Fibroblast of mammary gland (primary cell): Measurements from ENCODE around the gene ACP1.

ENCODE experiments used
- DNase-seq: peaks from one replicate; pipeline ENCODE4 v3.0.0-alpha.2; 2010; ENCODE audit warnings: low read depth
- H3K4me3 ChIP-seq: 2 replicates; pipeline ENCODE4 v1.5.1; 2011; ENCODE audit warnings: low read depth, mild to moderate bottlenecking, low read length, moderate library complexity; ENCODE audit not compliant: control insufficient read depth
- CTCF ChIP-seq: conservative IDR thresholded peaks from 2 replicates; pipeline ENCODE4 v1.5.1; 2011; ENCODE audit warnings: low read depth, low read length, inconsistent platforms; ENCODE audit not compliant: control insufficient read depth, insufficient read depth

Gene ACP1

DNA sequence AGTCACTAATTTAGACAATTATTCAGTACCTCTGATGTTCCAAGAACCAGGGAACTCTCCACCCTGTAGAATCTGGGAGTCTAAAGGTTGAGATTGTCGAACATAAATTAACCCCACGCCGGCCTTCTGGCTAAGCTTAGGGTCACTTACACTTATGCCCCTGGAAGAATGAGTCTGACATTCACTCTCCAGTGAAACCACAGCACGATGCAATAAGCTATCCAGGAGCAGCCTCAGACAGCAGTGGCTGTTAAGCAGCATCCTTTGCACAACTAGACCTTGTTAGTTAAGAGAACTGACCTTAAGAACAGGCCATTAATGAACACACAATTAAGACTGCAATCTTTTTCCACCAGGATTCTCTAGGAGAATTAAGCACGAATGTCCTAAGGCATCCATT, 25.9 kb upstream of the ACP1 start:
- no peak overlapping the region for H3K4me3 ChIP-seq
- DNase-seq, result no peak
- no peak for TF ChIP-seq CTCF

DNA sequence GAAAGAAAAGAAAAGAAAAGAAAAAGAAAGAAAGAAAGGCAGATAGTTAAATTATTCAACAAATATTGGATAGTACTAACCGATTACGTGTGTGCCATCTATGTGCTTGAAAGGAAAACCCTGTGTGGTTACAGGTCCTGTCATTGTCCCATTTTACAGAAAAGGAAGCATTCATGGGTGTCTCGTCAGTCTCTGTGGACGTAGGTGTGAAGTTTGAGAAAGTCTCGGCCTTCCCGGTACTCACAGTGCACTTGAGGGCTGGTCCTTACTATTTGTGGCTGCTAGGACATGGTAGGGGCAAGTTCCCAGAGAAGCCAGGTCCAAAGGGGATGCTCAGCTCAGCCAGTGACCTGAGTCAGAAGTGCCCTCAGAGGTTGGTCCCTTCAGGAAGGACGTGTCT, 20.2 kb upstream of the ACP1 start:
- TF ChIP-seq CTCF, result no peak
- H3K4me3 ChIP-seq, result no peak overlapping the region
- no peak for DNase-seq

- H3K4me3 ChIP-seq, result no peak overlapping the region
- DNase-seq, result peak; percentile 68
- peak; percentile 60 for TF ChIP-seq CTCF
Observed at GRCh38 chr2:246489-247144, 18.1 kb upstream of the ACP1 start.

- no peak for TF ChIP-seq CTCF
- no peak for DNase-seq
- no peak overlapping the region for H3K4me3 ChIP-seq
Observed at GRCh38 chr2:248724-249123, 16.0 kb upstream of the ACP1 start.

- no peak overlapping the region for H3K4me3 ChIP-seq
- TF ChIP-seq CTCF, result no peak
- no peak for DNase-seq
Observed at GRCh38 chr2:249538-250042, 15.2 kb upstream of the ACP1 start.

DNA sequence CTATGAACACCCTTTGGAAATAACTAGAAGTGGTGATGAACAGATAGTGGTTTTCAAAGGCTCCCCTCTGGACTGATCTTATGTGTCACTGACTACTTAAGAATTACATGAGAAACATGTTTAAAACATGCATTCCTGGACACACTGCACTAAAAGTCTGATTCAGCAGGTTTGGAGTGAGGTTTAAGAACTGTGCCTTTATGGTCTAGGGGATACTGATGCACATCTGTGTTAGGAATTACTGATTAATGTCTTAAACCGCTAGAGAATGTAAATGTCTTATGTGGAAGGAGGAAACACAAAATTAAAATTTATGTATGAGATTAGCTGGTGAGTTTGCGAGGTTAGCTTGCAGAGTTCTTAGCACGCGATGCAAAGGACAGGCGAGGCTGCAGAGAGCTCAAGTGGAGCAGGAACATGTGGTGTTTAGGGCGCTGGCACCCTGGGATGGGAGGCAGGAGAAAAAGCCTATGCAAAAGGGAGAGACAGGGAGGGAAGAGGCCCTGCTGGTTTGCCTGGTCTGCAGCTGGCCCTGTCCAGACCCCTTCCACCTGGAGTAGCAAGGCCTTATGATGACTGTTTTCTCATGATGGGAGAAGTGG, 12.6 kb upstream of the ACP1 start:
- no peak overlapping the region for H3K4me3 ChIP-seq
- no peak for TF ChIP-seq CTCF
- DNase-seq, result no peak

DNA sequence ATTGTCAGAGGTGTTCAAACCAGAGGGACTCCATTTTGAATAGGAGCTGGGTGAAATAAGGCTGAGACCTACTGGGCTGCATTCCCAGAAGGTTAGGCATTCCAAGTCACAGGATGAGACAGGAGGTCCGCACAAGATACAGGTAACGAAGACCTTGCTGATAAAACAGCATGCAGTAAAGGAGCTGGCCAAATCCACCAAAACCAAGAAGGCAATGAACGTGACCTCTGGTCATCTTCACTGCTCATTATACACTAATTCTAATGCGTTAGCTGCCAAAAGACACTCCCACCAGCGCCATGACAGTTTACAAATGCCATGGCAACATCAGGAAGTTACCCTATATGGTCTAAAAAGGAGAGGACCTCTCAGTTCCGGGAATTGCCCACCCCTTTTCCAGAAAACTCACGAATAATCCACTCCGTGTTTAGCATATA, 11.5 kb upstream of the ACP1 start:
- TF ChIP-seq CTCF, result no peak
- no peak for DNase-seq
- H3K4me3 ChIP-seq, result no peak overlapping the region
